ENCODE measurements around the gene MTHFD1L.

DNA sequence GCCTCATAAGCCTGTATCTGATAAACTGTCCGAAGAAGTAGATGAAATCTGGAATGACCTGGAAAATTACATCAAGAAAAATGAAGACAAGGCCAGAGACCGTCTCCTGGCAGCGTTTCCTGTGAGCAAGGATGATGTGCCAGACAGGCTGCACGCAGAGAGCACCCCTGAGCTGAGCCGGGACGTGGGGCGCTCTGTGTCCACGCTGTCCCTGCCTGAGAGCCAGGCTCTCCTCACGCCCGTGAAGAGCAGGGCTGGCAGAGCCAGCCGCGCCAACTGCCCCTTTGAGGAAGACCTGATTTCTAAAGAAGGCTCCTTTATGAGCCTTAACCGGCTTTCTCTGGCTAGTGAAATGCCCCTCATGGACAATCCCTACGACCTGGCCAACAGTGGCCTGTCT lies 33.9 kb upstream of the MTHFD1L start:
- TF ChIP-seq ZFP36 (IDR thresholded peaks at IDR 0.05; ENCODE audit: low read depth, low read length, partially characterized antibody): no peak
- no peak for TF ChIP-seq ZBED1 (IDR thresholded peaks at IDR 0.05)
- no peak for TF ChIP-seq TCF7 (IDR thresholded peaks at IDR 0.05; ENCODE audit: borderline replicate concordance)
- no peak for TF ChIP-seq POLR2A (conservative IDR thresholded peaks at IDR 0.05)
- no peak for TF ChIP-seq TARDBP (IDR thresholded peaks at IDR 0.05)
- TF ChIP-seq, protein P1, sequence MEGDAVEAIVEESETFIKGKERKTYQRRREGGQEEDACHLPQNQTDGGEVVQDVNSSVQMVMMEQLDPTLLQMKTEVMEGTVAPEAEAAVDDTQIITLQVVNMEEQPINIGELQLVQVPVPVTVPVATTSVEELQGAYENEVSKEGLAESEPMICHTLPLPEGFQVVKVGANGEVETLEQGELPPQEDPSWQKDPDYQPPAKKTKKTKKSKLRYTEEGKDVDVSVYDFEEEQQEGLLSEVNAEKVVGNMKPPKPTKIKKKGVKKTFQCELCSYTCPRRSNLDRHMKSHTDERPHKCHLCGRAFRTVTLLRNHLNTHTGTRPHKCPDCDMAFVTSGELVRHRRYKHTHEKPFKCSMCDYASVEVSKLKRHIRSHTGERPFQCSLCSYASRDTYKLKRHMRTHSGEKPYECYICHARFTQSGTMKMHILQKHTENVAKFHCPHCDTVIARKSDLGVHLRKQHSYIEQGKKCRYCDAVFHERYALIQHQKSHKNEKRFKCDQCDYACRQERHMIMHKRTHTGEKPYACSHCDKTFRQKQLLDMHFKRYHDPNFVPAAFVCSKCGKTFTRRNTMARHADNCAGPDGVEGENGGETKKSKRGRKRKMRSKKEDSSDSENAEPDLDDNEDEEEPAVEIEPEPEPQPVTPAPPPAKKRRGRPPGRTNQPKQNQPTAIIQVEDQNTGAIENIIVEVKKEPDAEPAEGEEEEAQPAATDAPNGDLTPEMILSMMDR (IDR thresholded peaks at IDR 0.05 in 2 of 3, conservative IDR thresholded peaks at IDR 0.05 in 1 of 3; ENCODE audit: insufficient read depth in 2 of 3, low read depth in 1 of 3, low read length in 3 of 3): no peak
- no peak for TF ChIP-seq ZNF217 (CRISPR knock-in tag; IDR thresholded peaks at IDR 0.05)
- TF ChIP-seq, protein P2, sequence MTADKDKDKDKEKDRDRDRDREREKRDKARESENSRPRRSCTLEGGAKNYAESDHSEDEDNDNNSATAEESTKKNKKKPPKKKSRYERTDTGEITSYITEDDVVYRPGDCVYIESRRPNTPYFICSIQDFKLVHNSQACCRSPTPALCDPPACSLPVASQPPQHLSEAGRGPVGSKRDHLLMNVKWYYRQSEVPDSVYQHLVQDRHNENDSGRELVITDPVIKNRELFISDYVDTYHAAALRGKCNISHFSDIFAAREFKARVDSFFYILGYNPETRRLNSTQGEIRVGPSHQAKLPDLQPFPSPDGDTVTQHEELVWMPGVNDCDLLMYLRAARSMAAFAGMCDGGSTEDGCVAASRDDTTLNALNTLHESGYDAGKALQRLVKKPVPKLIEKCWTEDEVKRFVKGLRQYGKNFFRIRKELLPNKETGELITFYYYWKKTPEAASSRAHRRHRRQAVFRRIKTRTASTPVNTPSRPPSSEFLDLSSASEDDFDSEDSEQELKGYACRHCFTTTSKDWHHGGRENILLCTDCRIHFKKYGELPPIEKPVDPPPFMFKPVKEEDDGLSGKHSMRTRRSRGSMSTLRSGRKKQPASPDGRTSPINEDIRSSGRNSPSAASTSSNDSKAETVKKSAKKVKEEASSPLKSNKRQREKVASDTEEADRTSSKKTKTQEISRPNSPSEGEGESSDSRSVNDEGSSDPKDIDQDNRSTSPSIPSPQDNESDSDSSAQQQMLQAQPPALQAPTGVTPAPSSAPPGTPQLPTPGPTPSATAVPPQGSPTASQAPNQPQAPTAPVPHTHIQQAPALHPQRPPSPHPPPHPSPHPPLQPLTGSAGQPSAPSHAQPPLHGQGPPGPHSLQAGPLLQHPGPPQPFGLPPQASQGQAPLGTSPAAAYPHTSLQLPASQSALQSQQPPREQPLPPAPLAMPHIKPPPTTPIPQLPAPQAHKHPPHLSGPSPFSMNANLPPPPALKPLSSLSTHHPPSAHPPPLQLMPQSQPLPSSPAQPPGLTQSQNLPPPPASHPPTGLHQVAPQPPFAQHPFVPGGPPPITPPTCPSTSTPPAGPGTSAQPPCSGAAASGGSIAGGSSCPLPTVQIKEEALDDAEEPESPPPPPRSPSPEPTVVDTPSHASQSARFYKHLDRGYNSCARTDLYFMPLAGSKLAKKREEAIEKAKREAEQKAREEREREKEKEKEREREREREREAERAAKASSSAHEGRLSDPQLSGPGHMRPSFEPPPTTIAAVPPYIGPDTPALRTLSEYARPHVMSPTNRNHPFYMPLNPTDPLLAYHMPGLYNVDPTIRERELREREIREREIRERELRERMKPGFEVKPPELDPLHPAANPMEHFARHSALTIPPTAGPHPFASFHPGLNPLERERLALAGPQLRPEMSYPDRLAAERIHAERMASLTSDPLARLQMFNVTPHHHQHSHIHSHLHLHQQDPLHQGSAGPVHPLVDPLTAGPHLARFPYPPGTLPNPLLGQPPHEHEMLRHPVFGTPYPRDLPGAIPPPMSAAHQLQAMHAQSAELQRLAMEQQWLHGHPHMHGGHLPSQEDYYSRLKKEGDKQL (CRISPR knock-in tag; IDR thresholded peaks at IDR 0.05; ENCODE audit: borderline replicate concordance): no peak
- TF ChIP-seq, protein P3, sequence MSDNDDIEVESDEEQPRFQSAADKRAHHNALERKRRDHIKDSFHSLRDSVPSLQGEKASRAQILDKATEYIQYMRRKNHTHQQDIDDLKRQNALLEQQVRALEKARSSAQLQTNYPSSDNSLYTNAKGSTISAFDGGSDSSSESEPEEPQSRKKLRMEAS (CRISPR knock-in tag; IDR thresholded peaks at IDR 0.05): no peak
- no peak for TF ChIP-seq TGIF2 (CRISPR knock-in tag; IDR thresholded peaks at IDR 0.05)

All from K562 (cell line).